GM12878 (cell line): ENCODE measurements around the gene CNIH2. TPM values are rescaled to one million over a fixed set of nuclear protein-coding genes. Genes with fewer than 3 reads are reported as not detected.
A peak's percentile ranks its signal among the peaks of the same experiment; 100 is the strongest.

Experiments used
- CTCF ChIP-seq, 3 experiments: IDR thresholded peaks in 2 of 3; conservative IDR thresholded peaks in 1 of 3; 2 replicates each; pipeline ENCODE4 v1.5.1; 2011; ENCODE audit warnings: low read depth in 3 of 3, low read length in 3 of 3, mild to moderate bottlenecking in 3 of 3, control low read depth in 2 of 3, moderate library complexity in 2 of 3, inconsistent platforms in 1 of 3, mixed read lengths in 1 of 3; ENCODE audit not compliant: control insufficient read depth in 2 of 3, insufficient read depth in 1 of 3; ENCODE audit errors: extremely low read depth in 1 of 3
- EED ChIP-seq: sonication (generic); IDR thresholded peaks from 2 replicates; pipeline ENCODE4 v1.6.1; 2016; ENCODE audit warnings: antibody characterized with exemption, low read depth
- IKZF1 ChIP-seq: fragments of 450-650 bp; conservative IDR thresholded peaks from 2 replicates; pipeline ENCODE4 v1.6.1; 2017; ENCODE audit warnings: antibody characterized with exemption, mild to moderate bottlenecking
- MXI1 ChIP-seq: fragments of 150-350 bp; IDR thresholded peaks from 2 replicates; pipeline ENCODE4 v1.6.1; 2011; ENCODE audit warnings: low read depth, mild to moderate bottlenecking, inconsistent platforms, low read length, improper control_type of control experiment
- ZNF592 ChIP-seq: fragments of 450-650 bp; IDR thresholded peaks from 2 replicates; pipeline ENCODE4 v1.6.1; 2017; ENCODE audit warnings: mild to moderate bottlenecking, moderate library complexity
- polyA plus RNA-seq, 11 experiments: library from polyadenylated mRNA; depleted of rRNA in 4 of 11; unstranded in 6 of 11; stranded (reverse) in 5 of 11; fragments of >200 nt; fragmentation: Nextera tagmentation in 4 of 11; fragmentation: Illumina TruSeq in 1 of 11; extraction: Ambion mirVana in 4 of 11; extraction: Trizol in 1 of 11; gene quantifications; 1 replicate in 1 of 11; 2 replicates in 10 of 11; pipeline versions ENCODE4 v1.2.1 to v1.2.3, GENCODE V29; 2011 to 2016; ENCODE audit warnings: inconsistent platforms in 2 of 11, missing spikeins in 2 of 11, low read depth in 1 of 11
- total RNA-seq, 4 experiments: library from RNA; depleted of rRNA in 3 of 4; stranded (reverse); fragments of >200 nt in 3 of 4; fragmentation: Illumina TruSeq in 1 of 4; extraction: Trizol in 1 of 4; gene quantifications; 2 replicates each; pipeline versions ENCODE4 v1.2.1 to v1.2.3, GENCODE V29; 2013 to 2021

Gene CNIH2
- total and polyA plus RNA-seq, 10 of the 15 experiments (the other 5 are each of a cell fraction or from before 2014, with no cell fraction given) = 0.07 to 1.3 (median 0.68) TPM; not detected in 2

DNA sequence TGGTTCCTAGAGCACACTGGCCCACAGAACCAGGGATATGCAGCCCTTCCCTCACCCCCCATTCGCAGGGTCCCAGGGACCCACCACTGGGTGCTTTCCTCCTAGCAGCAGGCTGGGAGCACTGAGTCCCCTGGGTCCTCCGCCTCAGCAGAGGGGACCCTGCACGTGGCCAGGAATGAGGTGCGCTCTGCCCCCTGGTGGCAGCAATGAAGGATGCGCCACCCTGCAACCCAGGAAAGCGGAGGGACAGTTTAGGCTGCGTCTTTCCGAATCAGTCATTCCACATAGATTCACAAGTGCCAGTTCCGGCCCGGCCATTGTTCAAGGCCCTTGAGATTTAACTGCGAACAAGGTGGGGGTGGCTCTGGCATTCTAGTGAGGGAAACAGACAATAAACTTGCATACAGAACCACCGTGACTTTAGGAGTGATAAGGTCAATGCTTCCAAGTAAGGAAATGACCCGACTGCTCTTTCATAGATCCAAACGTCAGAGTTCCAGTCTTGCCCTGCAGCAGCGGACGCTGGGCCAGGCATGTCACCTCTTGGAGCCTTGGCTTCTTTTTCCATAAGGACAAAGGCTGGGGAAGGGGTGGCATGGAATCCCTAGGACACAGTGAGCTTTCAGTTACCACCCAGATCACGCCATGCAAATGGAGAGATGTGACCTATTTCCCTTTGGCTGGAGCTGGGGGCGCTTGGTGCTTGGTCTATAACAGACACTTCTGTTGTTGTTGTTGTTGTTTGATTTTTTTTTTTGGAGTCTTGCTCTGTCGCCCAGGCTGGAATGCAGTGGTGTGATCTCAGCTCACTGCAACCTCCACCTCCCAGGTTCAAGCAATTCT lies 50.5 kb downstream of the CNIH2 start (continued):
- 0 out of 2 replicates have a peak, but pooled peaks have one; percentile 59 for TF ChIP-seq ZNF592
- peak; percentile 58; the same call in 1 of the 2 replicates for TF ChIP-seq IKZF1
- peak; percentile 91 to 94 (median 92) for TF ChIP-seq CTCF (IDR thresholded peaks at IDR 0.05 in 2 of 3, conservative IDR thresholded peaks at IDR 0.05 in 1 of 3; ENCODE audit: control insufficient read depth in 2 of 3, extremely low read depth in 1 of 3, insufficient read depth in 1 of 3, low read depth in 3 of 3, low read length in 3 of 3)
- peak; percentile 78 for TF ChIP-seq MXI1
- 0 out of 2 replicates have a peak, but pooled peaks have one; percentile 15 for TF ChIP-seq EED
